ENCODE results near the gene MOB1A. TPM values are rescaled to one million over a fixed set of nuclear protein-coding genes. Genes with fewer than 3 reads are reported as not detected.

MOB1A gene
- total and polyA plus RNA-seq, 2 of the 13 experiments (the other 11 are each of a cell fraction or from before 2014, with no cell fraction given), result 48.2 to 139 TPM

- TF ChIP-seq, protein P1, sequence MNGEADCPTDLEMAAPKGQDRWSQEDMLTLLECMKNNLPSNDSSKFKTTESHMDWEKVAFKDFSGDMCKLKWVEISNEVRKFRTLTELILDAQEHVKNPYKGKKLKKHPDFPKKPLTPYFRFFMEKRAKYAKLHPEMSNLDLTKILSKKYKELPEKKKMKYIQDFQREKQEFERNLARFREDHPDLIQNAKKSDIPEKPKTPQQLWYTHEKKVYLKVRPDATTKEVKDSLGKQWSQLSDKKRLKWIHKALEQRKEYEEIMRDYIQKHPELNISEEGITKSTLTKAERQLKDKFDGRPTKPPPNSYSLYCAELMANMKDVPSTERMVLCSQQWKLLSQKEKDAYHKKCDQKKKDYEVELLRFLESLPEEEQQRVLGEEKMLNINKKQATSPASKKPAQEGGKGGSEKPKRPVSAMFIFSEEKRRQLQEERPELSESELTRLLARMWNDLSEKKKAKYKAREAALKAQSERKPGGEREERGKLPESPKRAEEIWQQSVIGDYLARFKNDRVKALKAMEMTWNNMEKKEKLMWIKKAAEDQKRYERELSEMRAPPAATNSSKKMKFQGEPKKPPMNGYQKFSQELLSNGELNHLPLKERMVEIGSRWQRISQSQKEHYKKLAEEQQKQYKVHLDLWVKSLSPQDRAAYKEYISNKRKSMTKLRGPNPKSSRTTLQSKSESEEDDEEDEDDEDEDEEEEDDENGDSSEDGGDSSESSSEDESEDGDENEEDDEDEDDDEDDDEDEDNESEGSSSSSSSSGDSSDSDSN (CRISPR knock-in tag; IDR thresholded peaks at IDR 0.05), result no peak
- 0 out of 2 replicates have a peak, but pooled peaks have one; percentile 4 for TF ChIP-seq KMT2B (CRISPR knock-in tag; IDR thresholded peaks at IDR 0.05)
Observed at GRCh38 chr2:74199275-74199701, 20.6 kb upstream of the MOB1A start (continued).

GRCh38 chr2:74198461-74199274 is 20.0 kb upstream of the MOB1A start, which contains the start of gene MTHFD2:
Gene MTHFD2 (plus strand): TSS chr2:74198615. CDS start chr2:74198642, 27 bp downstream.
- 75% methylated on average over 78 of the region's 96 CpGs for WGBS (ENCODE audit: low lambda C conversion rate)
- CTCF ChIA-PET (ENCODE audit: low intra/inter-chr PET ratio, low total read pairs), result no interaction called here
- peak within 1 kb of the TSS; percentile 73 for H3K4me2 ChIP-seq (ENCODE audit: low read depth, low read length)
- H3K9me3 ChIP-seq (ENCODE audit: low read length), result no peaks in the 10 kb centered on the region
- H4K20me1 ChIP-seq (ENCODE audit: insufficient read depth, low read length), result peaks cover 40% of the 10 kb centered on the region
- peak within 1 kb of the TSS; percentile 72 to 80 (median 78) for H3K4me3 ChIP-seq (replicated peaks in 1 of 3; ENCODE audit: insufficient read depth in 1 of 3, low read depth in 2 of 3, low read length in 3 of 3)
- H2AFZ ChIP-seq (ENCODE audit: low read length), result peak within 1 kb of the TSS; percentile 6
- H3K27ac ChIP-seq (ENCODE audit: extremely low read length, insufficient read depth, low read length), result peak within 1 kb of the TSS; percentile 94
- peak; percentile 97 for DNase-seq (ENCODE audit: low spot score)
- POLR2A ChIA-PET, result interaction anchor here (0.7 to 5.6 kb wide), 17 partner anchors 7 to 370 kb away, joined by 3 to 53 read pairs (median 5); partner anchors contain the start of genes BOLA3, MOB1A, MRPL53 and STAMBP
- peaks cover 45% of the 10 kb centered on the region for H3K79me2 ChIP-seq (ENCODE audit: insufficient read depth, low read length)
- peak; percentile 94 for ATAC-seq
- no peaks in the 10 kb centered on the region; a peak in 1 of 5 replicates for H3K27me3 ChIP-seq (ENCODE audit: control insufficient read depth in 1 of 2, insufficient read depth in 2 of 2, low read length in 2 of 2)
- peak within 1 kb of the TSS; percentile 97 for H3K9ac ChIP-seq (ENCODE audit: insufficient read depth, low read depth, low read length)
- peaks cover 60% of the 10 kb centered on the region for H3K4me1 ChIP-seq (ENCODE audit: insufficient read depth, low read length)
- intact Hi-C loops (cut with micrococcal nuclease; ENCODE audit: unreplicated experiment), result loop anchor here (2.0 to 5.0 kb wide), 2 partner anchors 20 to 51 kb away; partner anchors contain the start of genes BOLA3 and MOB1A
- no peak for FAIRE-seq
- peaks cover 0 to 7% of the 10 kb centered on the region in 2 experiments; a peak in 1 of 5 replicates for H3K36me3 ChIP-seq (replicated peaks in 1 of 2; ENCODE audit: control insufficient read depth in 1 of 2, insufficient read depth in 2 of 2, low read length in 2 of 2)
- in situ Hi-C loops (cut with HindIII; ENCODE audit: extremely low pct_ligation_motif_present, low pct_unique_long_range_greater_than_20kb), result no loop called here
- no TSS peak for BruUV-seq (replicated peaks)
- no peak for TF ChIP-seq ZNF652 (CRISPR knock-in tag; IDR thresholded peaks at IDR 0.05; ENCODE audit: borderline replicate concordance, low read depth)
- TF ChIP-seq ZNF672 (CRISPR knock-in tag; IDR thresholded peaks at IDR 0.05), result no peak
- TF ChIP-seq ZBTB21 (CRISPR knock-in tag; IDR thresholded peaks at IDR 0.05), result no peak; the same call in 1 of the 2 replicates
- TF ChIP-seq ZC3H13 (CRISPR knock-in tag; IDR thresholded peaks at IDR 0.05), result peak; percentile 94
- TF ChIP-seq SNRNP70 (IDR thresholded peaks at IDR 0.05; ENCODE audit: low read depth, low read length), result no peak; the same call in 1 of the 2 replicates
- no peak for TF ChIP-seq FOSL1 (CRISPR knock-in tag; IDR thresholded peaks at IDR 0.05; ENCODE audit: borderline replicate concordance)
- TF ChIP-seq NR3C1 (CRISPR knock-in tag; IDR thresholded peaks at IDR 0.05), result no peak
- peak; percentile 82; the same call in 1 of the 2 replicates for TF ChIP-seq HOXD1 (CRISPR knock-in tag; IDR thresholded peaks at IDR 0.05)
- peak; percentile 67; the same call in 1 of the 2 replicates for TF ChIP-seq ZSCAN22 (CRISPR knock-in tag; IDR thresholded peaks at IDR 0.05)
- TF ChIP-seq ZNF512 (CRISPR knock-in tag; IDR thresholded peaks at IDR 0.05), result no peak
- TF ChIP-seq, protein P2, sequence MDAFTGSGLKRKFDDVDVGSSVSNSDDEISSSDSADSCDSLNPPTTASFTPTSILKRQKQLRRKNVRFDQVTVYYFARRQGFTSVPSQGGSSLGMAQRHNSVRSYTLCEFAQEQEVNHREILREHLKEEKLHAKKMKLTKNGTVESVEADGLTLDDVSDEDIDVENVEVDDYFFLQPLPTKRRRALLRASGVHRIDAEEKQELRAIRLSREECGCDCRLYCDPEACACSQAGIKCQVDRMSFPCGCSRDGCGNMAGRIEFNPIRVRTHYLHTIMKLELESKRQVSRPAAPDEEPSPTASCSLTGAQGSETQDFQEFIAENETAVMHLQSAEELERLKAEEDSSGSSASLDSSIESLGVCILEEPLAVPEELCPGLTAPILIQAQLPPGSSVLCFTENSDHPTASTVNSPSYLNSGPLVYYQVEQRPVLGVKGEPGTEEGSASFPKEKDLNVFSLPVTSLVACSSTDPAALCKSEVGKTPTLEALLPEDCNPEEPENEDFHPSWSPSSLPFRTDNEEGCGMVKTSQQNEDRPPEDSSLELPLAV (CRISPR knock-in tag; conservative IDR thresholded peaks at IDR 0.05; ENCODE audit: low read depth), result peak; percentile 71; the same call in 1 of the 2 replicates
- 0 out of 2 replicates have a peak, but pooled peaks have one; percentile 48 for TF ChIP-seq ZNF136 (CRISPR knock-in tag; IDR thresholded peaks at IDR 0.05; ENCODE audit: low read depth)
- TF ChIP-seq ZNF737 (CRISPR knock-in tag; IDR thresholded peaks at IDR 0.05; ENCODE audit: borderline replicate concordance), result 0 out of 2 replicates have a peak, but pooled peaks have one; percentile 40
- TF ChIP-seq REL (CRISPR knock-in tag; conservative IDR thresholded peaks at IDR 0.05), result peak; percentile 91
